IPS DF 6.9 (cell line): Measurements from ENCODE around the gene TLCD3B.

ENCODE experiments used
- DNase-seq: peaks from one replicate; pipeline ENCODE4 v3.0.0-alpha.2; 2013; ENCODE audit warnings: low read depth, low spot score
- H3K27ac ChIP-seq: one replicate; pipeline ENCODE4 v1.5.1; 2013; ENCODE audit warnings: low read length, control low read depth
- H3K27me3 ChIP-seq: 2 replicates; pipeline ENCODE4 v1.6.1; 2013; ENCODE audit warnings: mild to moderate bottlenecking, low read length; ENCODE audit not compliant: control insufficient read depth, insufficient read depth
- H3K36me3 ChIP-seq: 2 replicates; pipeline ENCODE4 v1.6.1; 2013; ENCODE audit warnings: low read length; ENCODE audit not compliant: control insufficient read depth, insufficient read depth
- H3K4me1 ChIP-seq: 2 replicates; pipeline ENCODE4 v1.6.1; 2013; ENCODE audit warnings: low read length; ENCODE audit not compliant: control insufficient read depth, insufficient read depth
- H3K4me3 ChIP-seq: 2 replicates; pipeline ENCODE4 v1.5.1; 2013; ENCODE audit warnings: mild to moderate bottlenecking, low read length
- H3K9me3 ChIP-seq: 2 replicates; pipeline ENCODE4 v1.6.1; 2013; ENCODE audit warnings: low read length, inconsistent platforms; ENCODE audit not compliant: control insufficient read depth, insufficient read depth
- WGBS: extraction: QIAGEN DNeasy Blood & Tissue Kit; methylation state at CpG from one replicate; pipeline ENCODE4 v1.1.7; 2013; ENCODE audit warnings: mixed read lengths, missing lambda C conversion rate; ENCODE audit not compliant: insufficient read length, insufficient coverage; 5-methylcytosine and 5-hydroxymethylcytosine counted together

Gene TLCD3B

GRCh38 chr16:30060346-30060745 is 29.3 kb upstream of the TLCD3B start:
- Histone ChIP-seq H3K9me3 (no peaks in the 10 kb centered on the region), H3K4me1 (peaks cover 6% of the 10 kb centered on the region), H3K4me3 (no peak overlapping the region), H3K27ac (no peak overlapping the region), H3K27me3 (no peaks in the 10 kb centered on the region), H3K36me3 (no peaks in the 10 kb centered on the region)
- DNase-seq, result no peak
- no CpG with 5 or more reads among the region's 4 CpGs for WGBS

- Histone ChIP-seq H3K4me3 (no peak overlapping the region), H3K36me3 (no peaks in the 10 kb centered on the region), H3K27ac (no peak overlapping the region), H3K27me3 (no peaks in the 10 kb centered on the region), H3K9me3 (no peaks in the 10 kb centered on the region), H3K4me1 (no peaks in the 10 kb centered on the region)
- DNase-seq, result no peak
- no CpG with 5 or more reads among the region's 10 CpGs for WGBS
Observed at GRCh38 chr16:30054959-30055553, 24.0 kb upstream of the TLCD3B start.

GRCh38 chr16:30054451-30054850 is 23.4 kb upstream of the TLCD3B start:
- WGBS, result no CpG with 5 or more reads among the region's 8 CpGs
- DNase-seq, result no peak
- no peak overlapping the region for H3K4me3 ChIP-seq
- H3K36me3 ChIP-seq, result no peaks in the 10 kb centered on the region
- no peaks in the 10 kb centered on the region for H3K4me1 ChIP-seq
- H3K27ac ChIP-seq, result no peak overlapping the region
- no peaks in the 10 kb centered on the region for H3K27me3 ChIP-seq
- no peaks in the 10 kb centered on the region for H3K9me3 ChIP-seq

DNA sequence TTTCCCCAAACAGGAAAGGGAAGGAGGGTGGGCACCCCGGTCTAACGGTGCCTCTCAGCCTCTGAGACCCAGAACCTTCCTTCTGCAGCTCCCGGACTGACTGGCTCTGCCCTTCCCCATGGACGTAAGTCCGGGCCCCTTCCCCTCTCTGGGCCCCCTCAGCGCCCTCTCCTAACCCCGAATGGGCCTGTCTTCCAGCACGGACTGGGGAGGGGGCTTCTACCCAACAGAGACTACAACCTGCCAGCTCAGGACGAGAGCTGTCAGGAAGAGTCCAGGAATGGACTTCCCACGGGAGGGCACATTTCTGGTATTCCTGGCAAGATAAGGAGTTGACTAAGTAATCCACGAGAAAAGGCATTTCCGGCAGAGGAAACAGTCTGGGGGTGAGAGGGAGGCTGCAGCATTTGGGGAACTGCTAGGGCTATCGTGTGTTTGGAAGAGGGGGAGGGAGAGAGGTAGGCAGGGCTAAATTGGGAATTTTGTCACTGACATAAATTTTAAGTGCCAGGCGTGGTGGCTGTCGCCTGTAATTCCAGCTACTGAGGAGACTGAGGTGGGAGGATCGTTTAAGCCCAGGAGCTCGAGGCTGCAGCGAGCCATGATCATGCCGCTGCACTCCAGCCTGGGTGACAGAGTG is 22.4 kb upstream of the TLCD3B start:
- Histone ChIP-seq H3K27me3 (no peaks in the 10 kb centered on the region), H3K4me1 (no peaks in the 10 kb centered on the region), H3K9me3 (no peaks in the 10 kb centered on the region), H3K36me3 (no peaks in the 10 kb centered on the region), H3K4me3 (peak overlapping the region; percentile 69; the same call in 1 of the 2 replicates), H3K27ac (no peak overlapping the region)
- no CpG with 5 or more reads among the region's 19 CpGs for WGBS
- no peak for DNase-seq

- DNase-seq, result no peak
- no peaks in the 10 kb centered on the region for H3K9me3 ChIP-seq
- H3K36me3 ChIP-seq, result no peaks in the 10 kb centered on the region
- peak overlapping the region; percentile 69; the same call in 1 of the 2 replicates for H3K4me3 ChIP-seq
- WGBS, result no CpG with 5 or more reads among the region's 58 CpGs
- H3K27ac ChIP-seq, result no peak overlapping the region
- H3K4me1 ChIP-seq, result no peaks in the 10 kb centered on the region
- H3K27me3 ChIP-seq, result no peaks in the 10 kb centered on the region
Observed at GRCh38 chr16:30052671-30053372, 21.8 kb upstream of the TLCD3B start.

- Histone ChIP-seq H3K9me3 (no peaks in the 10 kb centered on the region), H3K27ac (no peak overlapping the region), H3K4me1 (no peaks in the 10 kb centered on the region), H3K4me3 (no peak overlapping the region), H3K27me3 (no peaks in the 10 kb centered on the region), H3K36me3 (no peaks in the 10 kb centered on the region)
- DNase-seq, result no peak
- no CpG with 5 or more reads among the region's 3 CpGs for WGBS
Observed at GRCh38 chr16:30051518-30051917, 20.4 kb upstream of the TLCD3B start.

DNA sequence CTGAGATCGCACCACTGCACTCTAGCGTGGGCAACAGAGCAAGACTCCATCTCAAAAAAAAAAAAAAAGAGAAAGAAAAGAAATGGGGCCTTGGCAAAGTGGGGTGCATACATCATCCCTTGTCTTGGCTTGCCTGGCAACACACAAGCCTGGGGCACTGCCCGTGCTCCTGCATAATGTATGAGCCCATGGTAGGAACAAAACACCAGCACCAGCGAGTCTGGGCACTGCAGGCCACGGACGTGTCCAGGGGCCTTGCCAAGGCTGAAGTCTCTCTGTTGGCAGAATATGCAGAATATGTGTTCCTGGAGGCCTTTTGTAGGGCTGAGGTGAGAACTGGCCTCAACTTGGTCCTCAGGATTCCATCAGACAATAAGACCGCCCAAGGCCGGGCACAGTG is 18.8 kb upstream of the TLCD3B start:
- no peak overlapping the region for H3K27ac ChIP-seq
- H3K4me1 ChIP-seq, result no peaks in the 10 kb centered on the region
- no peak overlapping the region for H3K4me3 ChIP-seq
- WGBS, result no CpG with 5 or more reads among the region's 8 CpGs
- no peak for DNase-seq
- no peaks in the 10 kb centered on the region for H3K9me3 ChIP-seq
- H3K27me3 ChIP-seq, result no peaks in the 10 kb centered on the region
- H3K36me3 ChIP-seq, result no peaks in the 10 kb centered on the region

DNA sequence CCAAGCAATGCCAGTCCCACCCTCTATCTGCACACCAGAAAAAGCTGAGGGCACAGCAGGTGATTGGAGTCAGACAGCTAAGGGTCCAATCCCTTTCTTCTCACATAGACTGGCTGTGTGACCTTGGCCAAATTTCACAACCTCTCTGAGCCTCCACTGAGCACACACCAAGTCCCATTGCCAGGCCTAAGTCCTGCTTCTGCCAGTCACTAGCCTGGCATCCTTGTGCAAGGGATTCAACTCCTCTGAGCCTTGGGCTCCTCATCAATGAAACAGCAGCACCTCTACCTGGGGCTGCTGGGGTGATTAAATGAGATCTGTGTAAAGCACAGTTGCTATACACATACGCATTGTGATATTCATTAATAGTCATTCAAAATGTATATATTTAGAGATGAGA is 15.5 kb upstream of the TLCD3B start:
- no peak overlapping the region for H3K27ac ChIP-seq
- no peaks in the 10 kb centered on the region for H3K27me3 ChIP-seq
- no peaks in the 10 kb centered on the region for H3K4me1 ChIP-seq
- no peak overlapping the region for H3K4me3 ChIP-seq
- no peak for DNase-seq
- no peaks in the 10 kb centered on the region for H3K36me3 ChIP-seq
- no peaks in the 10 kb centered on the region for H3K9me3 ChIP-seq
- WGBS, result no CpG with 5 or more reads among the region's 1 CpG

DNA sequence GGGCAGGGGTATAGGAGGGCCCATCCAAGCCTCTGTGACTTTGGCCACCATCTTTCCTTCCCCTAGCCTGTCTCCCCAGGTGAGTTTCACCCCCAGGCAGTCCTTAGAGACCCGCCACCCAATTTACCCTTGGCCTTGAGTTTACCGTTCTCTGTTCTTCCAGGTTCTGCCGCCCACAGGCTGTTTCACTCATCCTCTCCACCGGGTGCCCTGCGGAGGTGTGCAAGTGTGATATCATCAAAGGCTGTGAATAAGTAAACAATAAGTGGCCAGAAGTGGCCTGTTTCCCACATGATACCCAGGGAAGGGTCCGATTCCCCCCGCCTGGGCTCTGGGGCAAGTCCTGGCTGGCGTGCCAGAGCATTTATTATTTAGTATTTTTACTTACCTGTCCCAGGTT is 15.1 kb upstream of the TLCD3B start:
- H3K9me3 ChIP-seq, result no peaks in the 10 kb centered on the region
- no peaks in the 10 kb centered on the region for H3K4me1 ChIP-seq
- DNase-seq, result no peak
- H3K36me3 ChIP-seq, result no peaks in the 10 kb centered on the region
- no peak overlapping the region for H3K4me3 ChIP-seq
- no peaks in the 10 kb centered on the region for H3K27me3 ChIP-seq
- WGBS, result no CpG with 5 or more reads among the region's 8 CpGs
- H3K27ac ChIP-seq, result no peak overlapping the region

GRCh38 chr16:30041841-30042240 is 10.8 kb upstream of the TLCD3B start:
- Histone ChIP-seq H3K36me3 (no peaks in the 10 kb centered on the region), H3K4me3 (no peak overlapping the region), H3K27me3 (no peaks in the 10 kb centered on the region), H3K9me3 (no peaks in the 10 kb centered on the region), H3K27ac (no peak overlapping the region), H3K4me1 (no peaks in the 10 kb centered on the region)
- DNase-seq, result no peak
- no CpG with 5 or more reads among the region's 5 CpGs for WGBS
